Astrocyte (in vitro differentiated cells and primary cell): Measurements from ENCODE around the gene TFG. TPM values are rescaled to one million over a fixed set of nuclear protein-coding genes. Genes with fewer than 3 reads are reported as not detected.

Source experiments
- DNase-seq: peaks from one replicate; pipeline ENCODE4 v3.0.0-alpha.2; 2010; ENCODE audit warnings: low read depth
- FAIRE-seq: peaks from 2 replicates; lab custom pipeline; 2011; peaks lifted over from hg19 to GRCh38; lab: Jason Lieb, UNC
- H2AFZ ChIP-seq: 2 replicates; pipeline ENCODE4 v1.6.0; 2012; ENCODE audit warnings: low read depth, low read length, inconsistent platforms
- H3K27ac ChIP-seq: 2 replicates; pipeline ENCODE4 v1.5.1; 2011; ENCODE audit warnings: low read depth, low read length, inconsistent platforms
- H3K27me3 ChIP-seq: 2 replicates; pipeline ENCODE4 v1.6.0; 2011; ENCODE audit warnings: low read length, inconsistent platforms; ENCODE audit not compliant: insufficient read depth
- H3K36me3 ChIP-seq: 2 replicates; pipeline ENCODE4 v1.5.1; 2011; ENCODE audit warnings: low read length, inconsistent platforms; ENCODE audit not compliant: insufficient read depth
- H3K4me1 ChIP-seq: 2 replicates; pipeline ENCODE4 v1.5.1; 2011; ENCODE audit warnings: low read length, inconsistent platforms; ENCODE audit not compliant: insufficient read depth
- H3K4me2 ChIP-seq: 2 replicates; pipeline ENCODE4 v1.6.0; 2012; ENCODE audit warnings: low read length, inconsistent platforms
- H3K4me3 ChIP-seq: 2 replicates; pipeline ENCODE4 v1.5.1; 2011; ENCODE audit warnings: low read depth, mild to moderate bottlenecking, low read length, inconsistent platforms; ENCODE audit not compliant: insufficient read depth
- H3K79me2 ChIP-seq: 2 replicates; pipeline ENCODE4 v1.6.0; 2012; ENCODE audit warnings: mild to moderate bottlenecking, low read length, inconsistent platforms; ENCODE audit not compliant: insufficient read depth
- H3K9ac ChIP-seq: 2 replicates; pipeline ENCODE4 v1.6.0; 2012; ENCODE audit warnings: mild to moderate bottlenecking, low read length, inconsistent platforms
- H3K9me3 ChIP-seq: 2 replicates; pipeline ENCODE4 v1.5.1; 2012; ENCODE audit warnings: low read depth, mild to moderate bottlenecking, low read length, inconsistent platforms; ENCODE audit not compliant: insufficient read depth
- H4K20me1 ChIP-seq: 2 replicates; pipeline ENCODE4 v1.6.0; 2012; ENCODE audit warnings: low read length, inconsistent platforms; ENCODE audit not compliant: insufficient read depth
- H3K27ac Mint-ChIP-seq: one replicate; pipeline ENCODE4 v1.8.0; 2021; ENCODE audit warnings: mild to moderate bottlenecking, mixed read lengths; ENCODE audit not compliant: unreplicated experiment
- H3K27me3 Mint-ChIP-seq: one replicate; pipeline ENCODE4 v1.8.0; 2021; ENCODE audit warnings: low read depth, mixed read lengths; ENCODE audit not compliant: unreplicated experiment
- H3K36me3 Mint-ChIP-seq: one replicate; pipeline ENCODE4 v1.8.0; 2021; ENCODE audit warnings: low read depth, mixed read lengths; ENCODE audit not compliant: unreplicated experiment
- H3K4me1 Mint-ChIP-seq: one replicate; pipeline ENCODE4 v1.8.0; 2021; ENCODE audit warnings: low read depth, mixed read lengths; ENCODE audit not compliant: unreplicated experiment
- H3K4me3 Mint-ChIP-seq: one replicate; pipeline ENCODE4 v1.8.0; 2021; ENCODE audit warnings: mild to moderate bottlenecking, moderate library complexity, mixed read lengths; ENCODE audit not compliant: unreplicated experiment
- H3K9me3 Mint-ChIP-seq: one replicate; pipeline ENCODE4 v1.8.0; 2021; ENCODE audit warnings: mild to moderate bottlenecking, mixed read lengths; ENCODE audit not compliant: unreplicated experiment
- CTCF ChIP-seq: IDR thresholded peaks from 2 replicates; pipeline ENCODE4 v1.5.1; 2011; ENCODE audit warnings: low read depth, mild to moderate bottlenecking, inconsistent platforms, low read length, moderate library complexity; ENCODE audit not compliant: insufficient read depth
- EZH2 ChIP-seq: IDR thresholded peaks from 2 replicates; pipeline ENCODE4 v1.6.1; 2012; ENCODE audit warnings: mild to moderate bottlenecking, low read length, inconsistent platforms; ENCODE audit not compliant: insufficient read depth
- total RNA-seq: library from RNA; stranded (reverse); gene quantifications from 2 replicates; pipeline ENCODE4 v1.2.1, GENCODE V29; 2021

The TFG gene
- total RNA-seq, 1 donor from 2014 or later = 155 TPM

DNA sequence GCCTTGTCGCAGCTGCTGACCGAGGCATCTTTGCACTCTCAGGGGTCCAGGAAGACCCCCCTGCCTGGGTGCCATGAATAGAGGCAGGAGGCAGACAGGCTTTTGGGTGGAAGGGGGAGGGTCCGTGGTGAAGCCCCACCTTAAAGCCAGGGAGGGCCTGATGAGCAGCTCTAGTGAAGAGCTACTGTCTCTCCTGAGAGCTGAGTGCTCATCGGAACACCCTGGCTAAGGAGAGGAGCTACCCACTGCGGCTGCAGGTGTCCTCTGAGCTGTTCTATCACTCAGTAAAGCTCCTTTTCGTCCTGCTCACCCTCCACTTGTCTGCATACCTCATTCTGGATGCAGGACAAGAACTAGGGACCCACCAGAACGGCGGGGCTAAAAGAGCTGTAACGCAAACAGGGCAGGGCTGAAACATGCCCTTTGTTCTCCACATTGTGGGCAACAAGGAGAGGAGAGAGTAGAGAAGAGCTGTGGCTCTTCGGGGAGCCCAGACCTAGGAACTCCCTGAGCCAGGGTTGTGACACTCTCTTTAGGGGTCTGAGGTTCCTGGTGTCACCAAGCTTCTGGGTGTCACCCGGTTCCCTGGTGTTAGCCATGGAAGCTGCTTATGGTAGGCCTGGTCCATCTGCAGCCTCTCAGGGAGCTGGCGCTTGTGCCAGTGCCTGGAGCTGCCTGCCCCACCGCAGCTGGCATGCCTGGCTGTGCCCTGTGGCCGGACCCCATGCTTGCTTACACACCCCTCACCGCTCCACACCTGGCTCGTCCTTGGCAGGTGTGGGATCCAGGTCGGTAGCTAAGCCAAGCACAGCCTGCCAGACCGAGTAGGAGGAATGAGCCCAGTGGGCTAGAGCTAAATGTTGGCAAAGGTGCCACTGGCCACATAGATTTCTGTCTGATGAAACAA lies 26.2 kb upstream of the TFG start:
- no peaks in the 10 kb centered on the region for H3K36me3 Mint-ChIP-seq
- H3K4me2 ChIP-seq = no peak overlapping the region
- no peak overlapping the region for H3K4me3 ChIP-seq
- no peaks in the 10 kb centered on the region for H3K36me3 ChIP-seq
- no peaks in the 10 kb centered on the region for H3K4me1 Mint-ChIP-seq
- H3K79me2 ChIP-seq = no peaks in the 10 kb centered on the region
- FAIRE-seq (no peak), DNase-seq (no peak)
- no peaks in the 10 kb centered on the region for H3K9me3 ChIP-seq
- H3K27ac Mint-ChIP-seq = no peak overlapping the region
- no peaks in the 10 kb centered on the region for H3K27me3 ChIP-seq
- no peaks in the 10 kb centered on the region for H3K4me1 ChIP-seq
- no peak overlapping the region for H3K9ac ChIP-seq
- no peak overlapping the region for H3K4me3 Mint-ChIP-seq
- H3K27me3 Mint-ChIP-seq = no peaks in the 10 kb centered on the region
- H3K9me3 Mint-ChIP-seq = peaks cover 3% of the 10 kb centered on the region
- TF ChIP-seq CTCF = no peak
- no peak for TF ChIP-seq EZH2
- no peak overlapping the region for H2AFZ ChIP-seq
- H4K20me1 ChIP-seq = no peaks in the 10 kb centered on the region
- H3K27ac ChIP-seq = no peak overlapping the region

GRCh38 chr3:100693225-100693624 lies 16.1 kb upstream of the TFG start:
- H2AFZ ChIP-seq = no peak overlapping the region
- Mint-ChIP-seq H3K27ac (no peak overlapping the region), H3K9me3 (peaks cover 5% of the 10 kb centered on the region), H3K4me1 (no peaks in the 10 kb centered on the region), H3K4me3 (no peak overlapping the region), H3K36me3 (no peaks in the 10 kb centered on the region), H3K27me3 (peaks cover 2% of the 10 kb centered on the region)
- peaks cover 3% of the 10 kb centered on the region for H3K27me3 ChIP-seq
- no peak overlapping the region for H3K27ac ChIP-seq
- H3K79me2 ChIP-seq = no peaks in the 10 kb centered on the region
- no peaks in the 10 kb centered on the region for H3K36me3 ChIP-seq
- H3K4me1 ChIP-seq = no peaks in the 10 kb centered on the region
- H3K4me2 ChIP-seq = no peak overlapping the region
- H3K9ac ChIP-seq = no peak overlapping the region
- no peak overlapping the region for H3K4me3 ChIP-seq
- H3K9me3 ChIP-seq = no peaks in the 10 kb centered on the region
- no peak for TF ChIP-seq CTCF
- no peak for TF ChIP-seq EZH2
- no peak for DNase-seq
- no peaks in the 10 kb centered on the region for H4K20me1 ChIP-seq
- no peak for FAIRE-seq

GRCh38 chr3:100695696-100696095 lies 13.6 kb upstream of the TFG start:
- Mint-ChIP-seq H3K36me3 (no peaks in the 10 kb centered on the region), H3K27ac (no peak overlapping the region), H3K9me3 (no peaks in the 10 kb centered on the region), H3K4me1 (no peaks in the 10 kb centered on the region), H3K27me3 (peaks cover 2% of the 10 kb centered on the region), H3K4me3 (no peak overlapping the region)
- no peak overlapping the region for H2AFZ ChIP-seq
- no peaks in the 10 kb centered on the region for H3K79me2 ChIP-seq
- H3K4me2 ChIP-seq = no peak overlapping the region
- no peak for DNase-seq
- no peaks in the 10 kb centered on the region for H3K9me3 ChIP-seq
- H4K20me1 ChIP-seq = no peaks in the 10 kb centered on the region
- no peak overlapping the region for H3K9ac ChIP-seq
- H3K4me1 ChIP-seq = no peaks in the 10 kb centered on the region
- H3K27ac ChIP-seq = no peak overlapping the region
- no peak for FAIRE-seq
- peaks cover 3% of the 10 kb centered on the region for H3K27me3 ChIP-seq
- no peaks in the 10 kb centered on the region for H3K36me3 ChIP-seq
- TF ChIP-seq CTCF (no peak), EZH2 (no peak)
- H3K4me3 ChIP-seq = no peak overlapping the region
